T-helper 1 cell (primary cell): ENCODE data around the gene S1PR1.
A peak's percentile ranks its signal among the peaks of the same experiment; 100 is the strongest.
"Not testable (repeated sequence)": the region's sequence is repeated elsewhere in the genome, so short reads cannot be mapped to it uniquely, and the experiment has no call there.

ENCODE experiments used
- DNase-seq, 5 donors: peaks; one replicate each; pipeline ENCODE4 v3.0.0-alpha.2; 2012 to 2020

S1PR1 gene

DNA sequence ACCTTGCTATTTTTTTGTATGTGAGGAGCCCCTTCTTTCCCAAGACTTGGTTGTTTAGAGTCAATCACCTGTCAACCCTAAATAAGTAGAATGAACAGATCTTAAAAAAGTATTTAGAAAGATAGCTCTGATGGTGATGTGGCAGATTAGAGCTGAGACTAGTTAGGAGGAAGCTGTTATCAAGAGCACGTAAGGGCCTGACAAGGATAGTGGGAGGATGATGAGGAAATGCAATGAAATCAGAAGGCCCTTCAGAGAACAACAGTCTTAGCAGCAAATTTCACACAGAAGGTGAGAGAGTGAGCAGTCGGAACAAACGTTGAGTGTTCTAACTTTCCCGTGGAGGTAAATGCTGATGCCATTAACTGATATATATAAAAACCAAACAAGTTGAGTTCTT is 15.9 kb upstream of the S1PR1 start:
- DNase-seq: no peak

DNA sequence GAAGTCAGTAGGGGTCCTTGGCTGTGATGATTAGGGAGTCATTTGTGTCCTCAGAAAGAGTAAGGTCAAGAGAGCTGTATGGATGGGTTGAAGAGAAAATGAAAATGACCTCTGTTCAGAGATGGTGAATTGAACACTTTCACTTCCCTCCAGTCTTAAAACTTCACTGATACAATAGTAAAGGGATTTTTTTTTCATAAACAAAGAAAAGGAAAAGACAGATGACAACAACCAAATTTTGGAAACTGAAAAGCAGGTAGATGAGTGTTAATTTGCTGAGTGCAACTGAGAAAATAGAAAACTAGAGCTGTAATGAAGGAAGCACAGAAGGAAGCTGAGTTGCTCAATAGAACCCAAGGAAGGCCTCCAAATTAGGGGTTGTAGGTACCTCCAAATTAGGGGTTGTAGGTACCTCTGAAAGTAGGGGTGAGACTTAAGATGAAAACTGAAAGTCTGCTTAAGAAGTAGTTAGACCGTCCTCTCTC is 14.8 kb upstream of the S1PR1 start:
- no peak for DNase-seq

DNA sequence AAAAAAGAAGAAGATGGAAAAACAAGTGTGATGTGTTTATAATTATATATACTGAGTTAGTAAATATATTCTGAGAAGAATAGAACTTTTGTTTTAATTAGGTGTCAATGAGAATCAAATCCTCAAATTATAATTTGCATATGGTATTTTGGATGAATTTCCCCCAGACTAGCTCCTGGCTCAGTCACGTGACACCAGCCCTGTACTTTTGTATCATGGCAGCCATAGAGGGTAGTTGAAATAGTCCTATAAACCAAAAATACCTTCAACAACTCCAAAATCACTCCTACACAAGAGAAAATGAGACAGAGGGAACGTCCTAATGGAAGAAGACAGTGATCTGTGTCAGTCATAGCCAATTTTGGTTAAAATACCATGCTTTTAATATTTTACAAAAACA is 9.0 kb upstream of the S1PR1 start:
- no peak for DNase-seq

DNA sequence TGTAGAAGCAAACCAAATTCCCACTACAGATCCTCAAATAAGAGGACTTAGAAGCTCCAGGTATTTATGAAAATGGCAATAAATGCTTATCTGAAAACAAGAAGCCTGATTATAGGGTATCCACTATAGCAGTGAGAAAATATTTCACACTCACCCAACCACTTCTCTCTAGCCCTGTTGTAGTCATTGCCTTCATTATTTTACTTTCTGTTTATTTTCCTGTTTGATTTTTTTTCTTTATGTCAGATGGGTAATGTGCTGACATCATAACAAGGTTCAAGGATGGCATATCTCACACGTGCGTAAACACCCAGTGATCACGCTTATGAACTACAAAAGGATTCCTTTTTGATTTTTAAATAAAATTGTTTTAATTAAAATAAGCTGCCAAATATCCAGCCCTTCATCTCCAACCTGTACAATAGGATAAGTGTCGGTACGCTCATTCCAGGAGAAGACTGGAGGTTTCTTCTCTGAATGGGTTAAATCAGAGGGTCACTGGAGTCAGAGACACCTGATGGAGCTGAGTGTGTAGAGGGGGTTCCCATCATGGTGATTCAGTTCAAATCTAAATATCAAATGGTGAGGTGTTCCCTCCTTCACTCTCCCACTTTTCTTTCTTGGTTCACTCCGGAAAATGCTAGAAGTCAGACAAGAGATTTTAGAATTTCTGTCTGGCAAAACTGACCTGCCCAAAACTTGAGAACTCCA is 8.2 kb upstream of the S1PR1 start:
- DNase-seq: no peak

DNA sequence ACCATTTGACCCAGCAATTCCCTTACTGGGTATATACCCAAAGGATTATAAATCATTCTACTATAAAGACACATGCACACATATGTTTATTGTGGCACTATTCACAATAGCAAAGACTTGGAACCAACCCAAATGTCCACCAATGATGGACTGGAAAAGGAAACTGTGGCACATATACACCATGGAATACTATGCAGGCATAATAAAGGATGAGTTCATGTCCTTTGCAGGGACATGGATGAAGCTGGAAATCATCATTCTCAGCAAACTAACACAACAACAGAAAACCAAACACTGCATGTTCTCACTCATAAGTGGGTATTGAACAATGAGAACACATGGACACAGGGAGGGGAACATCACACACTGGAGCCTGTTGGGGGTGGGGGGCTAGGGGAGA is 4.6 kb upstream of the S1PR1 start:
- DNase-seq: not testable (repeated sequence)

DNA sequence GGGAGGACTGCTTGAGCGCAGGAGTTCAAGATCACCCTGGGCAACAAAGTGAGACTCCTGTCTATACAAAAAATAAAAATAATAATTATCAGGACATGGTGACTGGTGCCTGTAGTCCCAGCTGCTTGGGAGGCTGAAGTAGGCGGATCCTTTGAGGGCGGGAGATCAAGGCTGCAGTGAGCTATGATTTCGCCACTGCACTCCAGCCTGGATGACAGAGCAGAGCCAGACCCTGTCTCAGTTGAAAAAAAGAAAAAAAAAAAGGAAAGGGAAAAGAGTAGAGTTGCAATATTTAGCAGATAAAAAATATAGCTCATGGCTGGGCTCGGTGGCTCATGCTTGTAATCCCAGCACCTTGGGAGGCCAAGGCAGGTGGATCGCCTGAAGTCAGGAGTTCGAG is 3.3 kb upstream of the S1PR1 start:
- no peak for DNase-seq

DNA sequence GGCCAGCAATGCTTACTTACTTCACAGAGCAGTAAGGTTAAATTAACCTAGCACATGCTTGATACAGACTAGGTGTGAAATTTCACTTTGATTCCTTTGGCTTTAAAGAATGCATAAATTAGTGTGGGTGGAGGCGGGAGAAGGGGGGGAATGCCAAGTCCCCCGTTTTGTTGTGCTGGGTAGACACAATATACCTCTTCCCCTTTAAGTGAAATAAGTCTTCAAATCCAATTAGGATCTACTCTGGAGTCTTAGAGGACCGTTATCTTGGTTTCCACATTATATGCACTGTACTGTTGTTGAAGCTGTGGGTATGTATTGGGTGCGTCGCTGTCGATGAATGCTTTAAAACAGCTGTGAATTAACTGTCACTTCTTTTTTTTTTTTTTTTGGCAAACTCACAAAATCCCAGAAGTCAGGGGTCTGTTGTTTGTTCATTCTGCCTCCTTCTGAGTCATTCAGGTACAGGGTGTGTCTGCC is 1.6 kb upstream of the S1PR1 start:
- DNase-seq: no peak

DNA sequence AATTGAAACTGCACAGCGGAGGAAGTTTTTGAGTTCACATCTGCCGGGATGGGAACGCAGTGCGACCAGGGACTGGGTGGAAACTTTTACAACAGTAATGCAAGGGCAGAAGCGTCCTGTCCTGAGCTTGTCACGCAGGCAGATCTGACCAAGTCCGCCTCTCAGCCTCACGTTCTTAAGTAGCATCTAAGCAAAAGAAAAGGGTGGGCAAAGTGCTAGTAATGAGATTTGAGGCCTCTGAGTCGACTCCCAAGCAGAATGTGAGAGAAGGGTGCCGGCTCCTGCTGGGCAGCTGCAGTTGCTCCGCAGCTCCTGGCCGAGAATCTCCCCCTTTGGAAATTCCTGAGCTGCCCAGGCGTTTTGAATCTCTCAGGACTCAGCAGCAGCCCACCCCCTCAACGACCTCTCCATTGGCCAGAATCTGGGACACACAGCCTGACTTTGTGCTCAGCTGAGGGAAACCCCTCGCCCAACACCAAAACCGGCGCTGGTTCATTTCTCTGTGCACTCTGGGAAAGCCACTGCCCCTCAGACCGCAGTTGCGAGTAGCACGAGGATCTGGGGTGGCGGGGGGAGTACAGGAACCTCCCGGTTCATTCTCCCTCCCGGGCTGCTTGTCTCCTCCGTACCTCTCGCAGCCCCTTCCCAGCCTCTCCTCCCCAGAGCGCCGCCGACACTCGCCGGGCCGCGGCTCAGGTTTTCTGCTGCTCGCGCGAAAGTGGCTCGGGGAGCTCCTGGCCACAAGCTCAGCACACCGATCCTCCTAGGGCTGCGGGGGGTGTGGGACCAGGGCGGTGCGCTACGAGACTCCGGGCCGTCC is 913 bp upstream of the S1PR1 start:
- DNase-seq: peak; percentile 43 to 95 (median 55)

DNA sequence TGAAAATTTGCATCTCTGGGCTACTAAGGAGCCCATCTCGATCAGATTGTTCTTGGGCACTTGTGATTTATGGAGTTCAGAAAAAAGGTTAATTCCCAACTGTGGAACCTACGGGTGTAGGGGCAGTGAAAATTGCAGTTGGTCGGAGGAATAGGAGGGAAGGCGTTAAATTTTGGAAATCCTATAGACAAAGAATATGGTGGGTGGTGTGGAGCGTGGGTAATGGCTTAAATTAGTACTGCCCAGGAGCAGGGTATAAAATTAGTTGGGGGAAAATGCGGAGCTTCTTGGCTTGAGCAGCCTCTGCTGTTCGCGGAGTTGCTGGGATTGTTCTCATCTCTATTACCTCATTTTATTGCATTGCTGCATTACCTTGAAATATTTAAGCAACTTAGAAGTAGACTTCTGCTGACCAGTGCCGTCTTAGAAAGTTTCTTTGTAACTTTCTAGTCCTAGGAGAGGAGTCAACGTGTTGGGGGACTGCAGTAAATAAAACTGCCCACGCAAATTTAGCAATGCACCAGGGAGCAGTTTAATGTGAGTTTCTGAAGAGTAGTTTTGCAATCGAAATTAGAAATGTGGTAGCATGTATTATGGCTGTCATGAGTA is 514 bp downstream of the S1PR1 start:
- peak in 1 of 5 donors; percentile 49 for DNase-seq

DNA sequence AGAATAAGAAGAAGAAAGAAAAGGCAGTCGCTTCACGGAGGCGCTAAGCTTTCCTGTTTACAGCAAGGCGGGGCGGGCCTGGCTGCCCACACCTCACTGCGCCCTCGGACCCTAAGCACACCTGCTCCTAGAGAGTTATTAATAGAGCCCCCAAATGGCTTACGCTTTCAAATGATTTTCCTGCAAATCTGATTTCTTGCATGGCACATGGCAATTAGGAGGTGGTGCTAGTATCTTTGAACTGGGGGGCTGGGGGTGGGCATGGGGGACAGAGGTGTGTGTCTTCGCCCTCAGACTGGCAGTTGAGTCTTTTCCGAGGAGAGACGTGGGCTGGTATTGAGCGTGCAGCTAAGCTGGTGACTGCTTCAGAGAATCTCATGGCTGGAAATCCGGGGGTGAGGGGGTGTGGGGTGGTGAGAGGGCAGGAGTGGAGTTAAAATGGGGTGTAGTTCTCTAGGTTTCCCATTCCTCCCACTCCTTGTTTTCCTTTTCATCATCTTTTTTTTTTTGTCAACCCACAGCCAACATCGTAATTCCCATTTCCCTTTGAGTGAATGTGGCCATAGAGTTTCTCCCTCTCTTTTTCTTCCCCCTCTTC is 1.3 kb downstream of the S1PR1 start:
- peak; percentile 10 to 75 (median 36) for DNase-seq

DNA sequence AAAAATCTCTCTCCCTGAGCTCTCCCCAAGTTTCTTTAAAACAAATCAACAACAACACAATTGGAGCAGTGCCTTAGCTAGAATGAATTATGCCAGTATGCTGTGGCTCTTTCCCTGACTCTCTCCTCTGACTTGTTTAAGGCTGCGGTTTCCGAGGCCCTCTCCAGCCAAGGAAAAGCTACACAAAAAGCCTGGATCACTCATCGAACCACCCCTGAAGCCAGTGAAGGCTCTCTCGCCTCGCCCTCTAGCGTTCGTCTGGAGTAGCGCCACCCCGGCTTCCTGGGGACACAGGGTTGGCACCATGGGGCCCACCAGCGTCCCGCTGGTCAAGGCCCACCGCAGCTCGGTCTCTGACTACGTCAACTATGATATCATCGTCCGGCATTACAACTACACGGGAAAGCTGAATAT is 1.9 kb downstream of the S1PR1 start:
- peak; percentile 62 to 86 (median 75) for DNase-seq

DNA sequence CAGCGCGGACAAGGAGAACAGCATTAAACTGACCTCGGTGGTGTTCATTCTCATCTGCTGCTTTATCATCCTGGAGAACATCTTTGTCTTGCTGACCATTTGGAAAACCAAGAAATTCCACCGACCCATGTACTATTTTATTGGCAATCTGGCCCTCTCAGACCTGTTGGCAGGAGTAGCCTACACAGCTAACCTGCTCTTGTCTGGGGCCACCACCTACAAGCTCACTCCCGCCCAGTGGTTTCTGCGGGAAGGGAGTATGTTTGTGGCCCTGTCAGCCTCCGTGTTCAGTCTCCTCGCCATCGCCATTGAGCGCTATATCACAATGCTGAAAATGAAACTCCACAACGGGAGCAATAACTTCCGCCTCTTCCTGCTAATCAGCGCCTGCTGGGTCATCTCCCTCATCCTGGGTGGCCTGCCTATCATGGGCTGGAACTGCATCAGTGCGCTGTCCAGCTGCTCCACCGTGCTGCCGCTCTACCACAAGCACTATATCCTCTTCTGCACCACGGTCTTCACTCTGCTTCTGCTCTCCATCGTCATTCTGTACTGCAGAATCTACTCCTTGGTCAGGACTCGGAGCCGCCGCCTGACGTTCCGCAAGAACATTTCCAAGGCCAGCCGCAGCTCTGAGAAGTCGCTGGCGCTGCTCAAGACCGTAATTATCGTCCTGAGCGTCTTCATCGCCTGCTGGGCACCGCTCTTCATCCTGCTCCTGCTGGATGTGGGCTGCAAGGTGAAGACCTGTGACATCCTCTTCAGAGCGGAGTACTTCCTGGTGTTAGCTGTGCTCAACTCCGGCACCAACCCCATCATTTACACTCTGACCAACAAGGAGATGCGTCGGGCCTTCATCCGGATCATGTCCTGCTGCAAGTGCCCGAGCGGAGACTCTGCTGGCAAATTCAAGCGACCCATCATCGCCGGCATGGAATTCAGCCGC is 2.5 kb downstream of the S1PR1 start:
- peak; percentile 34 to 82 (median 56) for DNase-seq

DNA sequence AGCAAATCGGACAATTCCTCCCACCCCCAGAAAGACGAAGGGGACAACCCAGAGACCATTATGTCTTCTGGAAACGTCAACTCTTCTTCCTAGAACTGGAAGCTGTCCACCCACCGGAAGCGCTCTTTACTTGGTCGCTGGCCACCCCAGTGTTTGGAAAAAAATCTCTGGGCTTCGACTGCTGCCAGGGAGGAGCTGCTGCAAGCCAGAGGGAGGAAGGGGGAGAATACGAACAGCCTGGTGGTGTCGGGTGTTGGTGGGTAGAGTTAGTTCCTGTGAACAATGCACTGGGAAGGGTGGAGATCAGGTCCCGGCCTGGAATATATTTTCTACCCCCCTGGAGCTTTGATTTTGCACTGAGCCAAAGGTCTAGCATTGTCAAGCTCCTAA is 3.2 kb downstream of the S1PR1 start:
- no peak for DNase-seq

DNA sequence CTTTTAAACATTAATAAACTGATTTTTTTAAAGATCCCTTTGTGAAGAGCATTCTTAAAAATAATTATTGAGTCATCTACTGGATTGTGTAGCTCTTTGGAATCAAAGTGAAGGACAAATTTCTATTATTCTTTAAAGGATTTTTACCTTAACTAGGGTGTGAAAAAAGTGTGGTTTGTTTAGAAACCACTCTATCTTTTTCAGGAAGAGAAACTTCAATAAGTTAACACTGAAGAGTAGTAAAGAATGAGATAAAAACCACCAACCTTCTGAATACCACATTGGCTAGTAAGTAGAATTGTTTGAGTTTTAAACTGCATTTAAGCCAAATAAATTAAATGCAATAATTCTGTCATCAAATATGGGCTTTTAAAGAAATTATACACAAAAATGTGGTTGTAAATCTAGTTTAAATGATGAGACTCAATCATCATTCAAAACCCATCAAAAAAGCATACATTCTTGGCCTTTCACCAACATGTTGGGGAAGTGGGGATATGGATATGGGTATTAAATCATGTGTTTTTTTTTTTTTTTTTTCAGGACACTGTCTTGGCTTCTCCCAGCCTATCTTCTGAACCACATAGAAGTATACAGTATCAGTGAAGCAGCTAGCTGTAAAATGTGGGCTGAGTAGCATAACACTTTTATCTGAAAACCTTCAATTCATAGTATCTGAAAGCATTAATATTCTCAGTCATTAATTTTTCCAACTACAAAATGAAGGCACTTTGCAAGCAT is 4.8 kb downstream of the S1PR1 start:
- DNase-seq: no peak

DNA sequence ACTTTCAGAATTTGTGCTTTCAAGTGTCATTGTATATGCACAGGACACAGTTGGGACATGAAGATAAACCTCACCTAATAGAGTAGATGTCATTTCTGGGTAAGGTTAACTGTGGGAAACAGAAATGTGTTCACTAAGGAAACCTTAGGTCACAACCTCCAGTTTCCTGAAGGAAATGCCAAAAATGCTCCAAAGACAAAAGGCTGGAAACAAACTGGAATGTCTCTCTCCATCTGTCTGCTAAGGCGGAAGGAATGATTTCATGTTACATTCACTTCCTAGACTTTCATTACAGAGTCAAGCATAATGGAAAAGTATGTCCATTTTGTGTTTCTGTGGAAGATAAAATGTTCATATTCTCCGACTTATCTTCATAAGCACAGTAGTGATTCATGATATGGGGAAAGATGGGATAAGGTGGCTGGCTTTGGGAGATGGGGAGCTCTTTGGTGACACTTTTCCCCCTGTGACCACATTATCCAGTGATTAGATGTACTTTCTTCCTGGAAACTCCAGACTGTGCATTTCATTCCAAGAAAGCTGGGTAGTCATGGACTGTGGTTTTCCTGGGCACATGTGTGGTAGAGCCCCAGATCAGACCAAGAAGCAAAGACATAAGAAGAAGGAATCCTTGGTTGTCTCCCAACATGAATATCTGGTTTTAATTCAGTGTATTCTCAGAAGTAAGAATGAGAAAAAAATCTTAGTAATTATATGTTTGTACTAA is 5.7 kb downstream of the S1PR1 start:
- no peak for DNase-seq

DNA sequence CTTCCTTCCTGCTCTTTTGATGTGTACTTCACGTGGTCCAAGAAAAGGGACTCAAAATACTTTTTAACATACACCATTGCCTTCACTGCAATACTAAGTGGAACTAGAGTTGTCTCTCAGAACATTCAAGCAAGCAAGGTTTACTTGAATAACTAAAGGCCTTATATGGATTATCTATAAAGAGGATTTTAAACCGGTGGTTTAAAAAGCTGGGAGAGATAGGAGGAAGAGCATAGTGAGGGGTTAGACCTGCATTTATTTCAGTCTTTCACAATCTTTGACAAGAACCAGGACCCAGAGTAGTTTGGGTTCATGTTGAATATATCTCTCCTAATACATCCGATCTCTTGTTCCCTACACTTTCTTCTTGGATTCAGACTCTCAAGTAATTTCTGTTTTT is 6.9 kb downstream of the S1PR1 start:
- no peak for DNase-seq

DNA sequence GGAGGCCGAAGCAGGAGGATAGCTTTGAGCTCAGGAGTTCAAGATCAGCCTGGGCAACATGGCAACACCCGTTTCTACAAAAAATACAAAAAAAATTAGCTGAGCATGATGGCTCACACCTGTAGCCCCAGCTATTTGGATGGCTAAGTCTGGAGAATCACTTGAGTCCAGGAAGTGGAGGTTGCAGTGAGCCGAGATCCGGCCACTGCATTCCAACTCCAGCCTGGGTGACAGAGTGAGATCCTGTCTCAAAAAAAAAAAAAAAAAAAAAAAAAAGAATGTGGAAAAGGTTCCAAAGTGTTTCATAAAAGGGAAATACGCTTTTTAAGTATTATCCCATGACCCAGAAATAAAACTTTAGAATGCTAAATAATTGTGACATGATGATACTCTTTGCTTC is 8.0 kb downstream of the S1PR1 start:
- no peak for DNase-seq

DNA sequence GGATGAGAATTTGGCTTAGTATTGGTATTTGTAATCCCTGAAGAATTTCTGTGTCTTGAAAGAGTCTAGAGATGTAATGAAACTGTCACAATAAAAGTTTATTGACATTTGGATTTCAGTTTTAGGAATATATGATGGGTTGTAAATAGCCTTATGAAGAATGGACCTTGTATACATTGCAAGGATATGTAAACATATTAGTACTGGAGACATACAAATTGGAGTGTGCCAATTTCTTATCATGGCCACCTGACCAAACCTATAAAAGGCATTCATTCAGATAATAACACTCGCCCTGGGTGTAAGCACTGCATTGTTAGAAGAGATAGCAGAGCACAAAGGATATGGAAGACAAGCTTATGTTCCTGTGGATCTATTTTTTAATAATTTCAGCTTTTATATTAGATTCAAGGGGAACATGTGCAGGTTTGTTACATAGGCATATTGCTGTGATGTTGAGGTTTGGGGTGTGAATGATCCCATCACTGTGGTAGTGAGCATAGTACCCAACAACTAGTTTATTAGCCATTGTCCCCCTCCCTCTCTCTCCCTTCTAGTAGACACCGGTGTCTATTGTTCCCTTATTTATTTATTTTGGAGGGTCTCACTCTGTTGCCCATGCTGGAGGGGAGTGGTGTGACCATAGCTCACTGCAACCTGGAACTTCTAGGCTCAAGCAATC is 8.6 kb downstream of the S1PR1 start:
- DNase-seq: no peak

DNA sequence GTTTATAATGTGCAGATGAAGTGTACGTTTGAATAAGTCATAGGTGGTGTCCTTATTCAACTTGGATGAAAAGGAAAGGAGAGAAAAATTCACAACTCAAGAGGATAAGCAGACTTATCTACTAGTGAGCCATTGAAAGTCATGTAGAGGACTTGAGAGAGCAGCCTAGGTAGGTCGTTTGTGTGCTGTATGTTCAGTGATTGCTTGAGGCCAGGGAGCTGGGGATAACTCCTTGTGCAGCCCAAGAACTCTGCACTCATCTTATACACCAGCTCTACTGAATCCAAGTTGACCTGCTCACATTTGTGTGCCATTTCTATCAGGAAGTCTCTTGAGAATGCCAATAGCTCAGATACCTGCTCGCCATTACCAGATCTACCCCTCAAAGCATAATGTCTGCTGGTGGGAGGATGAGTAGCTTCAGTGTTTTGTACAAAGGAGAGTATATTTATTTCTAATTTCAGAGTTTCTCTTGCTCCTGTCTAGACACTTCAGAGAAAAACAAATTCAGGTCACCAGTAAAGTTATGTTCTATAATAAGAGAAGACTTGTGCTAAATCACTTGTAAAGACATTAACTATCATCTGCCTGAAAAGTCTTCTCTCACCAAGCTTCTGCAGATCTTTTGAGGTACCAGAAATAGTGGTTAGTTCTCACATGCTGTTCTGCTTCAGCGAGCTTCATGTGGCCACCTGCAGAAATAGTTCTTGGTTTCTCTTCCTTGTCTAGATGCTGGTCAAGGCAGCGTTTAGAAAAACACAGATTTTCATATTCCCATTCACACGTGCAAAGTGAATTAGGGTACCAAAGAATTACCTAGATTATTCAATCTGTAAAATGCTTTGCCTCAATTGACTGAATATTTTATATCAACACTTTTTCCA is 10.8 kb downstream of the S1PR1 start:
- DNase-seq: no peak
